GM12864 (cell line): Measurements from ENCODE around the gene KIAA1671.
"Not testable (repeated sequence)": the region's sequence is repeated elsewhere in the genome, so short reads cannot be mapped to it uniquely, and the experiment has no call there.

Experiments
- DNase-seq: peaks from one replicate; pipeline ENCODE4 v3.0.0-alpha.2; 2011; ENCODE audit warnings: low read depth
- H3K4me3 ChIP-seq: 2 replicates; pipeline ENCODE4 v1.5.1; 2011; ENCODE audit warnings: mild to moderate bottlenecking, low read depth, low read length, control low read depth
- TF ChIP-seq, protein P1 (sequence below): IDR thresholded peaks from 2 replicates; pipeline ENCODE4 v1.5.1; 2011; ENCODE audit warnings: low read depth, mild to moderate bottlenecking, moderate library complexity, low read length, control low read depth, inconsistent platforms; ENCODE audit errors: missing control alignments

KIAA1671 gene

DNA sequence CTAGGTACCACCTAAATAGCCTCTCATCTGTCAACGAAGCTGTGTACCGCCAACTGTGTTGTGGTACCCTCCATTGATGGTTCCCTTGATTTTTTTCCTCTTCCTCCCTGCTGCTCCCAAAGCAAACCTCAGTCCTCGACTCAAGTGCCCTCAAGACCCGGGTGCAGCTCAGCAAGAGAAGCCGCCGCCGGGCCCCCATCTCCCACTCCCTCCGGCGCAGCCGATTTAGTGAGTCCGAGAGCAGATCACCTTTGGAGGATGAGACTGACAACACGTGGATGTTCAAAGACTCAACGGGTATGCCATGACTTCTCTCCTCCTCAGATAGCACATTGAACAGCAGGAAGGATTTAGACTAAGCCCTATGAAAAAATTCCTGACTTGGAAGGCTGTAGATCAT lies 224.7 kb downstream of the KIAA1671 start:
- TF ChIP-seq, protein P1, sequence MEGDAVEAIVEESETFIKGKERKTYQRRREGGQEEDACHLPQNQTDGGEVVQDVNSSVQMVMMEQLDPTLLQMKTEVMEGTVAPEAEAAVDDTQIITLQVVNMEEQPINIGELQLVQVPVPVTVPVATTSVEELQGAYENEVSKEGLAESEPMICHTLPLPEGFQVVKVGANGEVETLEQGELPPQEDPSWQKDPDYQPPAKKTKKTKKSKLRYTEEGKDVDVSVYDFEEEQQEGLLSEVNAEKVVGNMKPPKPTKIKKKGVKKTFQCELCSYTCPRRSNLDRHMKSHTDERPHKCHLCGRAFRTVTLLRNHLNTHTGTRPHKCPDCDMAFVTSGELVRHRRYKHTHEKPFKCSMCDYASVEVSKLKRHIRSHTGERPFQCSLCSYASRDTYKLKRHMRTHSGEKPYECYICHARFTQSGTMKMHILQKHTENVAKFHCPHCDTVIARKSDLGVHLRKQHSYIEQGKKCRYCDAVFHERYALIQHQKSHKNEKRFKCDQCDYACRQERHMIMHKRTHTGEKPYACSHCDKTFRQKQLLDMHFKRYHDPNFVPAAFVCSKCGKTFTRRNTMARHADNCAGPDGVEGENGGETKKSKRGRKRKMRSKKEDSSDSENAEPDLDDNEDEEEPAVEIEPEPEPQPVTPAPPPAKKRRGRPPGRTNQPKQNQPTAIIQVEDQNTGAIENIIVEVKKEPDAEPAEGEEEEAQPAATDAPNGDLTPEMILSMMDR, result no peak
- DNase-seq, result no peak
- H3K4me3 ChIP-seq, result no peak overlapping the region

DNA sequence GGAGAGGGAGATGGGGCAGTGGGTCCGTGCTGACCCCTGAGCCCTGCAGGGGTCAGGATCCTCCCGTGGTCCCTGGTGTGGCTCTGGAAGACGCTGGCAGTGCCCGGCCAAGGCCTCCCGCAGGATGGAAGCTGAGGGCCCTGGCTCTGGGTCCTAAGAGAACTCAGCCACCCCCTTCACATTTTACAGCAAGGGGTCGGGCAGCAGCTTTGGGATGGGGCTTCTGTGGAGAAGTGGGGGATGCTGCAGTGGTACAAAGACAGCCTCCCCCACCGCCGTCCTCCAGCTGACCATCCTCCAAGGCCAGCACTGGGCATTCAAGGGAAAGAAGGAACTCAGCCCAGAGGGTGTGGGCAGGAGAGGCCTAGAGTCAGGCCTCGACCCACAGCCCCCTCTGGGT lies 225.4 kb downstream of the KIAA1671 start:
- H3K4me3 ChIP-seq, result no peak overlapping the region
- DNase-seq, result no peak
- TF ChIP-seq, protein P1, result no peak

DNA sequence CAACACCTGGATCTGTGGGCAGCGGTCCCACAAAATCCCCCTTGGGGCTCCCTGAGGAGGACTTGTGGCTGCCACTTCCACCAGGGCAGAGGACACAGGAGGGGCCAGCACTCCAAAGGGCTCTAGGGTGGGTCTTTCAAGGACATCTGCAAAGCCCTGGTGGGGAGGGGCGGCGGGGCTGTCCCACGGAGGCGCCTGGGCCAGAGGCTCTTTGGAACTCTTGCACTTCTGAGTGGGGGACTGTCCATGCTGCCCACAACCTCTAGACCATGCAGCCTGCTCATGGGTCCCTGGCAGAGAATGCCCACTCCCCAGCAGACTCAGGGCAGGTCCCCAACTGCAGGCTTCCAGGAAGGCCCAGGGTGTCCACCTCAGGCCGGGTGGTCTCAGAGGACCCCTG lies 225.8 kb downstream of the KIAA1671 start:
- not testable (repeated sequence) for DNase-seq

DNA sequence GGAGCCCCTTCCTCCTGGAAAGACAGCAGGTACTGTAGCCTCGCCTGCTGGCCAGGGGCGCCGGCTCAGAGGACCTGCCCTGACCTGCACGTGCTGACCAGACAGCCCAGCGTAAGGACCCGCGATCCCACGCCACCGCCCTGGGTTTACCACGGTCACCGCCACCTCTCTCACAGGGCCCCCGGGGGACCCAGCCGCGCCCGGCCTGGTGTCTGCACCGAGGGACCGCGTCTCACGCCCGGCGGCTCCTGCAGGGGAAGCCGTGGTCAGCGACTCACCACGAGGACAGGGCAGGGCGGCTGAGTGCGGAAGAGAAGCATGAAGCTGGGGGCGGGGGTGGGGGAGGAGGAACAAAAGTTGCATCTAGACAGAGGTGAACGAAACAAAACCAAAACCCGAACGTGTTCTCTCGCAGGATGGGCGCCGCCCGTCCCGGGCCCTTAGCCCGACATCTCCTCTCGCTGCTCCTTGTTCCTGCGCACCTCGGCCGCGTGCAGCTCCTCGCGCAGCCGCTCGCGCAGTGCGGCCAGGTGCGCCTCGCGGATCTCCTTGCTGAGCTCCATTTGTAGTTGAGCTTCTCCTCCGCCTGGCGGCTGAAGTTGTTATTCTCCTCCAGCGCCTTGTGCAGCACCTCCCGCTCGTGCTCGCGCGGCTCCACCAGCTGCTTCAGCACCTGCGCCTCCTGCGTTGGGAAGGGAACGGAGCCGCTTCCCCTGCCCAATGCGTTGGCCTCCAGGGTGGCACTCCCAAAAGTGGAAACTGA lies 226.5 kb downstream of the KIAA1671 start:
- H3K4me3 ChIP-seq, DNase-seq: not testable (repeated sequence)

More for the DNA sequence above, 225.8 kb downstream of the KIAA1671 start:
- H3K4me3 ChIP-seq, result not testable (repeated sequence)

DNA sequence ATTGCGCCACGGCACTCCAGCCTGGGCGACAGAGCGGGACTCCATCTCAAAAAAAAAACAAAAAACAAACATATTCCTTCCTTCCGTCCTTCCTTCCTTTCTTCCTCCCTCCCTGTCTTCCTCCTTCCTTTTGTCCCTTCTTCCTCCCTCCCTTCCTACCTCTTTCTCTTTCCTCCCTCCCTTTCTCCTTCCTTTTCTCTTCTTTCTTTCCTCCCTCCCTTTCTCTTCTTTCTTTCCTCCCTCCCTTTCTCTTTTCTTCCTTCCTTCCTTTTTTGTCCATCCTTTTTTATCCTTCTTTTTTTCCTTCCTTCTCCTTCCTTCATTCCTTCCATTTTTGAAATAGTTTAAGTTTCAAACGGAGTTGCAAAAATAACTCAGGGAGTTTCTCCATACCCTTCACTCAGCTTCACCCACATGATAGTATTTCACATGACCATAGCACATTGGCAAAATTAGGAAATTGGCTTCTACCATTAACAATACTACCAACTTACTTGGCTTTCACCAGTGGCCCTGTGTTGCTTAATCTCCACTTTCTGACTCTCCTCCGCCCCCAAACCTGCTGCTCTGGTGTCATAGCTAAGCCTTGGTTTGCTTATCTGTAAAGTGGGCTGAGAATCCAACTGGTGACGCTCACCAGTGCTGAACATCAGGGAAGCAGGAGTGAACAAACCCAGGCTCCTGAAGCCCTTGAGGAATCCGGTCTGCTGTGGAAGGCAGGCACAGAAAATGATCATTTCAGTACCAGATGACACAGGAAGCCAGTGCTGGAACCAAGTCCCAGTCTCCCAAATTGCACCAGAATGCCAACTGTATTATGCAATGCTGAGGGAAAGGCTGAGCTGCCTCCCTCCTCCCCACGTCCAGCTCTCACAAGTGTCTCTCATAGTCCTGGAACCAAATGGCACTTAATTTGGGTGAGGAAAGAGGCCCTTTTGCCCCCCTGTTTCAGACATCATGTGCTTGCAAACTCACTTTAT lies 229.9 kb downstream of the KIAA1671 start:
- TF ChIP-seq, protein P1, result no peak
- no peak for DNase-seq
- no peak overlapping the region for H3K4me3 ChIP-seq

DNA sequence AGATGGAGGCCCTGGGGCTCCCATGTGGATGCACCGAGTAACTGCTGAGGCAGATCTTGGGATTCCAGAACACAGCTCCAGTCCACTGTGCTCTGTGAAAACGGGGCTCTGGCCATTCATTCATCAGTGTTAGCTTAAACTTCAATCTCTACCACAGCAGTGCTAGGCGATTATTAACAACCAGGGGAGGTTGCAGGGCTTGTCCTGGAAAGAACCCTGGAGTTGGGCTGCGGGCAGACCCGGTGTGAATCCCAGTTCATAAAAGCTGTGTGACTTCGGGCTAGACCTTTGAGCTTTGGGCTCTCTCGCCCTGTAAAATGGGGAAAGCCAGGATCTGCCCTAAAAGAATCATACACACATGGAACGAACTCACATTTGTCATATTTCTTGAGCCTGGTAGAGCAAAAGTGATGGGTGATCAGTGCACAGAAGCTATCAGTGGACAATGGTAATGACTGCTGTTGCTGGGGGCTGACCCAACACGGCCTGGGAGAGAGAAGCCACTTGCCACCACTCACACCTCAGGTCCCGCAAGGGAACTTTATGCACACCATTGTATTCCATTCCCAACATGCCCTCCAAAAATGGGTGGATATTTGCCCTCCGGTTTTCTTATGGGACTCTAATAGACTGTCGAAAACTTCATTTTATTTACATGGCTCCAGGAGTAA lies 231.6 kb downstream of the KIAA1671 start:
- no peak overlapping the region for H3K4me3 ChIP-seq
- DNase-seq, result no peak
- TF ChIP-seq, protein P1, result no peak

DNA sequence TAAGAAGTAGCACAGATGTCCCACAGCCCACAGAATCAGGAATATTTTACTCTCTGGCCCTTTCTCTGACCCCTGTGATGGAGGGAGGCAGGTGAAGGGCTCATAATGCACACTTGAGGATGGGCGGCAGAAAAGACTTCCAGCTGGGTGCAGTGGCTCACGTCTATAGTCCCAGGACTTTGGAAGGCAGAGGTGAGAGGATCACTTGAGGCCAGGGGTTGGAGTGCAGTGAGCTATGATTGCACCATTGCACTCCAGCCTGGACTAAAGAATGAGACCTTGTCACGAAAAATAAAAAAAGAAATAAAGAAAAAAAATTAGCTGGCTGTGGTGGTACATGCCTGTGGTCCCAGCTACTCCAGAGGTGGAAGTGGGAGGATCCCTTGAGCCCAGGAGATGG lies 233.6 kb downstream of the KIAA1671 start:
- TF ChIP-seq, protein P1, result no peak
- H3K4me3 ChIP-seq, result no peak overlapping the region
- no peak for DNase-seq
